ENCODE measurements around the gene SPOCD1. TPM values are rescaled to one million over a fixed set of nuclear protein-coding genes. Genes with fewer than 3 reads are reported as not detected.

SPOCD1 gene
- total RNA-seq, 1 experiment from 2014 or later, result 0.54 TPM

- no peaks in the 10 kb centered on the region for H3K36me3 ChIP-seq (ENCODE audit: control insufficient read depth, insufficient read depth, low read length)
- H3K27ac ChIP-seq (ENCODE audit: low read length), result no peak overlapping the region
- H3K4me3 ChIP-seq (ENCODE audit: low read depth in 2 of 2, low read length in 2 of 2), result no peak overlapping the region
- intact Hi-C loops (cut with micrococcal nuclease; ENCODE audit: unreplicated experiment) (no loop called here), in situ Hi-C loops (cut with HindIII; ENCODE audit: low pct_unique_long_range_greater_than_20kb, low sequenced_read_pairs) (no loop called here)
- no peaks in the 10 kb centered on the region for H3K4me1 ChIP-seq (ENCODE audit: control insufficient read depth, insufficient read depth, low read length)
- ChIA-PET CTCF (no interaction called here), POLR2A (no interaction called here)
- no TSS peak for BruUV-seq (replicated peaks)
- H3K9me3 ChIP-seq (ENCODE audit: control insufficient read depth, insufficient read depth, low read depth, low read length), result no peaks in the 10 kb centered on the region
- ATAC-seq (no peak), DNase-seq (ENCODE audit: low read depth, low spot score) (no peak)
- H3K27me3 ChIP-seq (ENCODE audit: control insufficient read depth, insufficient read depth, low read length), result no peaks in the 10 kb centered on the region
- TF ChIP-seq SIN3A (IDR thresholded peaks at IDR 0.05; ENCODE audit: borderline replicate concordance, insufficient read depth, low read depth, low read length), result no peak
- no peak for TF ChIP-seq CTCF (IDR thresholded peaks at IDR 0.05)
- TF ChIP-seq REST (IDR thresholded peaks at IDR 0.05; ENCODE audit: insufficient read depth in 1 of 2, low read depth in 2 of 2, low read length in 1 of 2), result no peak
- TF ChIP-seq TCF7L2 (IDR thresholded peaks at IDR 0.05; ENCODE audit: low read depth, low read length), result no peak
These were observed 19.6 kb upstream of the SPOCD1 start for GRCh38 chr1:31835415-31835814.

- no peaks in the 10 kb centered on the region for H3K27me3 ChIP-seq (ENCODE audit: control insufficient read depth, insufficient read depth, low read length)
- H3K27ac ChIP-seq (ENCODE audit: low read length), result no peak overlapping the region
- H3K9me3 ChIP-seq (ENCODE audit: control insufficient read depth, insufficient read depth, low read depth, low read length), result no peaks in the 10 kb centered on the region
- no peak overlapping the region for H3K4me3 ChIP-seq (ENCODE audit: low read depth in 2 of 2, low read length in 2 of 2)
- no peaks in the 10 kb centered on the region for H3K4me1 ChIP-seq (ENCODE audit: control insufficient read depth, insufficient read depth, low read length)
- no peaks in the 10 kb centered on the region for H3K36me3 ChIP-seq (ENCODE audit: control insufficient read depth, insufficient read depth, low read length)
- CTCF ChIA-PET, result no interaction called here
- no TSS peak for BruUV-seq (replicated peaks)
- ATAC-seq (no peak), DNase-seq (ENCODE audit: low read depth, low spot score) (no peak)
- POLR2A ChIA-PET, result no interaction called here
- intact Hi-C loops (cut with micrococcal nuclease; ENCODE audit: unreplicated experiment), result no loop called here
- TF ChIP-seq TCF7L2 (IDR thresholded peaks at IDR 0.05; ENCODE audit: low read depth, low read length) (no peak), REST (IDR thresholded peaks at IDR 0.05; ENCODE audit: insufficient read depth in 1 of 2, low read depth in 2 of 2, low read length in 1 of 2) (no peak), CTCF (IDR thresholded peaks at IDR 0.05) (no peak; the same call in 1 of the 2 replicates), POLR2AphosphoS5 (IDR thresholded peaks at IDR 0.05; ENCODE audit: low read depth, low read length) (no peak), SIN3A (IDR thresholded peaks at IDR 0.05; ENCODE audit: borderline replicate concordance, insufficient read depth, low read depth, low read length) (no peak)
- in situ Hi-C loops (cut with HindIII; ENCODE audit: low pct_unique_long_range_greater_than_20kb, low sequenced_read_pairs), result no loop called here
These were observed 18.7 kb upstream of the SPOCD1 start for GRCh38 chr1:31834501-31834900.

All from Panc1 (cell line).